Right atrium auricular region (tissue), 2 donors: ENCODE results near the gene GATA3. TPM values are rescaled to one million over a fixed set of nuclear protein-coding genes. Genes with fewer than 3 reads are reported as not detected.

ENCODE experiments used
- DNase-seq: peaks from one replicate; pipeline ENCODE4 v3.0.0-alpha.2; 2019; ENCODE audit warnings: low spot score
- H3K27ac ChIP-seq, 2 donors: fragments of 200-600 bp; sonication (generic); 1 replicate in 1 of 2; 2 replicates in 1 of 2; pipeline ENCODE4 v1.5.1; 2016 to 2019
- H3K27me3 ChIP-seq, 2 donors: fragments of 200-600 bp; sonication (generic); one replicate each; pipeline versions ENCODE4 v1.5.1 to v1.6.0; 2017 to 2019
- H3K36me3 ChIP-seq: fragments of 200-600 bp; sonication (generic); one replicate; pipeline ENCODE4 v1.5.1; 2016
- H3K4me1 ChIP-seq, 2 donors: fragments of 200-600 bp; sonication (generic); one replicate each; pipeline versions ENCODE4 v1.5.1 to v1.6.0; 2017 to 2019
- H3K4me3 ChIP-seq, 2 donors: fragments of 200-600 bp; sonication (generic); 1 replicate in 1 of 2; 2 replicates in 1 of 2; pipeline ENCODE4 v1.5.1; 2017 to 2019; ENCODE audit warnings: mild to moderate bottlenecking in 1 of 2, moderate library complexity in 1 of 2
- H3K9me3 ChIP-seq, 2 donors: fragments of 200-600 bp; sonication (generic); one replicate each; pipeline ENCODE4 v1.5.1; 2019
- total RNA-seq, 2 donors: library from RNA; depleted of rRNA; stranded (reverse); fragments of >200 nt; gene quantifications; one replicate each; pipeline ENCODE4 v1.1.0, GENCODE V29; 2016
- TF ChIP-seq, protein P1 (sequence below), 2 donors: fragments of 200-600 bp; sonication (generic); IDR thresholded peaks; one replicate each; pipeline ENCODE4 v1.5.1; 2019; ENCODE audit warnings: antibody characterized with exemption in 2 of 2

The GATA3 gene
- total RNA-seq, 2 donors from 2014 or later: 0.52 to 1.4 TPM

DNA sequence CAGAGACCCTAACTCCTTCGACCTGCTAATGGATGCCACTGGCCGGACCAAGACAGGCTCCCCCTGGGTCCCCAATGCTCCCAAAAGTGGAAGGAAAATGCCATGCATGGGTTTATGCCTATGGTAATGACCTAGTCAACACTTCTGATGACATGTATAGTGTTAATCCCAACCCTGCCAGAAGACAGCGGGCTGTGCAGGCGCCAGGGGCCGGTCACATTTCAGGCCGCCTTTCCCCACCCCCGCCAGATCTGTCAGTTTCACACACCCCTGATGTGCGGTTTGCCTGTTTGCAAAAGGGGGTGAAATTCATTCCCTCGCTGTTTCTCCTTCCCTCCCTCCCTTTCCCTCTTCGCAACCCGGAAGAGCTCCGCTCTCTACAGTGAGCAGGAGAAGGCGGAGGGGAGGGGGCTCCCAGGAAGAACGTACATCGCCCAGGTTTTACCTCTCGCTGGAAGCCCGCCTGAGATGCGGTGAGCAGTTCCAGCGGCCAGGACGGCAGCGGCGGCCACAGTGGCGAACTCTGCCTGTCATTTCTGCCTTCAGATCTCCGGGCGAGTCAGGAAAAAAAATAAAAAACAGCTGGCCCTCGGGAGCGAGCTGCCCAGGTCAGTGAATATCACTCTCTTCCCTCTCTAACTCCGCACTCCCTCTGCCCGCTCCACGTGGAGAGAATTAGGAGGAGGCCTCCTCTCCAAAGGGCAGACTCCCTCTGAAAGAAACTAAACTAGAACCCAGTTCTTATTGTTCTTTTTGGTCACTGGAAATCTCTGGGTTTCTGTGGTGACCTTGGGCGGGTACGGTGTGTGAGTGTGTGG, 9.4 kb upstream of the GATA3 start:
- Histone ChIP-seq H3K36me3 (no peaks in the 10 kb centered on the region), H3K4me1 (peaks cover 0 to 46% of the 10 kb centered on the region in 2 donors), H3K27ac (no peak overlapping the region), H3K9me3 (no peaks in the 10 kb centered on the region), H3K4me3 (peak overlapping the region; percentile 8 to 28), H3K27me3 (peaks cover 59 to 92% of the 10 kb centered on the region in 2 donors)
- no peak for DNase-seq
- TF ChIP-seq, protein P1, sequence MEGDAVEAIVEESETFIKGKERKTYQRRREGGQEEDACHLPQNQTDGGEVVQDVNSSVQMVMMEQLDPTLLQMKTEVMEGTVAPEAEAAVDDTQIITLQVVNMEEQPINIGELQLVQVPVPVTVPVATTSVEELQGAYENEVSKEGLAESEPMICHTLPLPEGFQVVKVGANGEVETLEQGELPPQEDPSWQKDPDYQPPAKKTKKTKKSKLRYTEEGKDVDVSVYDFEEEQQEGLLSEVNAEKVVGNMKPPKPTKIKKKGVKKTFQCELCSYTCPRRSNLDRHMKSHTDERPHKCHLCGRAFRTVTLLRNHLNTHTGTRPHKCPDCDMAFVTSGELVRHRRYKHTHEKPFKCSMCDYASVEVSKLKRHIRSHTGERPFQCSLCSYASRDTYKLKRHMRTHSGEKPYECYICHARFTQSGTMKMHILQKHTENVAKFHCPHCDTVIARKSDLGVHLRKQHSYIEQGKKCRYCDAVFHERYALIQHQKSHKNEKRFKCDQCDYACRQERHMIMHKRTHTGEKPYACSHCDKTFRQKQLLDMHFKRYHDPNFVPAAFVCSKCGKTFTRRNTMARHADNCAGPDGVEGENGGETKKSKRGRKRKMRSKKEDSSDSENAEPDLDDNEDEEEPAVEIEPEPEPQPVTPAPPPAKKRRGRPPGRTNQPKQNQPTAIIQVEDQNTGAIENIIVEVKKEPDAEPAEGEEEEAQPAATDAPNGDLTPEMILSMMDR (IDR thresholded peaks at IDR 0.05): no peak

DNA sequence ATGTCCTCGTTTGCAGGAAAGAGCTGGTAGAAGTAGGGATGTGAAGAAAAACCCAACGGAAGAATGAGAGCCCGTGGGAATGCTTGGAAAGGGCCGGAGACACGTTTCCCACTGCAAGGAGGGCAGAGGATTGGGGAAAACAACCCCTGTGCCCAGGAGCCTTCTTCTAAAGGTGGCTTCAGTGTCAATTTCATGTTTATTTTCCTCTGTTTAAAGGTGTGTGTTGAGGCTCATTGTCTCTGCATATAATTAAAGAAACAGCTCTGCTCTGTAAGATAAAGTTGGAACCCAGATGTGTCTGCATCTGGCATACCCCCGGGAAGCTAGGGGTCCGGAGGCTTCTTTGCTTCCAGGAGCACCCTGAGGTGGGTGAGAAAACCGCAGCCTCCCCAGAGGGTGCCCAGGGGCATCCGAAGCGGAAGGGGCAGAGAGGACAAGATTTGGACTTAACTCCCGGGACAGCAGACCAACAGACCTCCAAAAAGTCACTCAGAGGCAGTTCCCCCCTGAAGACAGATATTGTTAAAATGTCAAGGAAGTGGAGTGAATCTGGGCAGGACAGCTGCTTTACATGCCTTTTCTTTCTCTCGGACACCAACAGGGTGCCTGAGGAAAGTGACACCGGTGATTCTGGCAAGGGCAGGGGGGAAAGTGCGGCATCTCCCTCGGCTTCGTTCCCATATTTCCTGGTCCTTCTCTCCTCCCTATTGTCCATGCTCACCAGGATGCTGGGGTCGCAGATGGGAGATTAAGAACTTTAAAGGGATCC, 8.6 kb upstream of the GATA3 start:
- peaks cover 59 to 92% of the 10 kb centered on the region in 2 donors for H3K27me3 ChIP-seq
- H3K36me3 ChIP-seq: no peaks in the 10 kb centered on the region
- DNase-seq: no peak
- no peak overlapping the region for H3K27ac ChIP-seq
- TF ChIP-seq, protein P1 (IDR thresholded peaks at IDR 0.05): no peak
- no peaks in the 10 kb centered on the region for H3K9me3 ChIP-seq
- H3K4me3 ChIP-seq: no peak overlapping the region
- peaks cover 0 to 54% of the 10 kb centered on the region in 2 donors for H3K4me1 ChIP-seq

GRCh38 chr10:8047452-8048280, 6.8 kb upstream of the GATA3 start:
- H3K27me3 ChIP-seq: peaks cover 71 to 96% of the 10 kb centered on the region in 2 donors
- peaks cover 0 to 72% of the 10 kb centered on the region in 2 donors for H3K4me1 ChIP-seq
- H3K4me3 ChIP-seq: no peak overlapping the region
- DNase-seq: no peak
- TF ChIP-seq, protein P1 (IDR thresholded peaks at IDR 0.05): no peak
- no peaks in the 10 kb centered on the region for H3K36me3 ChIP-seq
- H3K9me3 ChIP-seq: no peaks in the 10 kb centered on the region
- H3K27ac ChIP-seq: no peak overlapping the region

- Histone ChIP-seq H3K4me1 (peaks cover 0 to 72% of the 10 kb centered on the region in 2 donors), H3K27me3 (peaks cover 69 to 96% of the 10 kb centered on the region in 2 donors), H3K4me3 (no peak overlapping the region), H3K36me3 (no peaks in the 10 kb centered on the region), H3K9me3 (no peaks in the 10 kb centered on the region), H3K27ac (no peak overlapping the region)
- DNase-seq: no peak
- TF ChIP-seq, protein P1 (IDR thresholded peaks at IDR 0.05): no peak
These were observed 6.0 kb upstream of the GATA3 start for GRCh38 chr10:8048281-8049008.
